Loucy (cell line): ENCODE measurements around the gene HYAL3.
A peak's percentile ranks its signal among the peaks of the same experiment; 100 is the strongest.

Experiments
- H2AFZ ChIP-seq: fragments of 200-600 bp; sonication (generic); 2 replicates; pipeline ENCODE4 v1.6.0; 2016; ENCODE audit warnings: antibody characterized with exemption, mild to moderate bottlenecking, low read length, moderate library complexity
- H3F3A ChIP-seq: fragments of 200-600 bp; 2 replicates; pipeline ENCODE4 v1.6.0; 2016; ENCODE audit warnings: antibody characterized with exemption, low read depth, mild to moderate bottlenecking
- H3K27me3 ChIP-seq: fragments of 200-600 bp; sonication (generic); 2 replicates; pipeline ENCODE4 v1.6.1; 2014; ENCODE audit warnings: low read length, mild to moderate bottlenecking; ENCODE audit not compliant: insufficient read depth, poor library complexity, severe bottlenecking
- H3K36me3 ChIP-seq: fragments of 200-600 bp; sonication (generic); 2 replicates; pipeline ENCODE4 v1.6.1; 2016; ENCODE audit warnings: low read length; ENCODE audit not compliant: insufficient read depth
- H3K4me1 ChIP-seq: fragments of 200-600 bp; sonication (generic); 2 replicates; pipeline ENCODE4 v1.5.1; 2014; ENCODE audit warnings: low read length, mild to moderate bottlenecking; ENCODE audit not compliant: insufficient read depth, poor library complexity, severe bottlenecking
- H3K4me2 ChIP-seq: fragments of 200-600 bp; sonication (generic); 2 replicates; pipeline ENCODE4 v1.6.0; 2014; ENCODE audit warnings: antibody characterized with exemption, low read length, low read depth, mild to moderate bottlenecking; ENCODE audit not compliant: poor library complexity, severe bottlenecking
- H3K4me3 ChIP-seq: fragments of 200-600 bp; sonication (generic); 2 replicates; pipeline ENCODE4 v1.5.1; 2014; ENCODE audit warnings: low read length, mild to moderate bottlenecking, mixed read lengths; ENCODE audit not compliant: poor library complexity, severe bottlenecking
- H3K79me2 ChIP-seq: fragments of 200-600 bp; sonication (generic); 2 replicates; pipeline ENCODE4 v1.6.1; 2014; ENCODE audit warnings: low read length; ENCODE audit not compliant: insufficient read depth
- H3K9ac ChIP-seq: fragments of 200-600 bp; sonication (generic); 2 replicates; pipeline ENCODE4 v1.6.0; 2014; ENCODE audit warnings: mild to moderate bottlenecking, low read depth, low read length, moderate library complexity; ENCODE audit not compliant: poor library complexity, severe bottlenecking
- H3K9me2 ChIP-seq: fragments of 200-600 bp; sonication (generic); replicated peaks from 2 replicates; pipeline ENCODE4 v1.6.1; 2016; ENCODE audit warnings: low read depth, low read length, mixed read lengths
- H3K9me3 ChIP-seq: fragments of 200-600 bp; sonication (generic); 2 replicates; pipeline ENCODE4 v1.6.1; 2014; ENCODE audit warnings: mild to moderate bottlenecking, antibody characterized with exemption, low read length, low read depth; ENCODE audit not compliant: insufficient read depth
- H4K20me1 ChIP-seq: fragments of 200-600 bp; sonication (generic); 2 replicates; pipeline ENCODE4 v1.6.0; 2014; ENCODE audit warnings: antibody characterized with exemption, low read length, mild to moderate bottlenecking; ENCODE audit not compliant: insufficient read depth, poor library complexity, severe bottlenecking
- CTCF ChIP-seq: fragments of 200-600 bp; sonication (generic); conservative IDR thresholded peaks from 2 replicates; pipeline ENCODE4 v1.5.1; 2014; ENCODE audit warnings: mild to moderate bottlenecking, antibody characterized with exemption, low read length
- EZH2phosphoT487 ChIP-seq: fragments of 200-600 bp; IDR thresholded peaks from 2 replicates; pipeline ENCODE4 v1.6.1; 2018; ENCODE audit warnings: antibody characterized with exemption, mild to moderate bottlenecking, moderate library complexity, borderline replicate concordance

The HYAL3 gene

DNA sequence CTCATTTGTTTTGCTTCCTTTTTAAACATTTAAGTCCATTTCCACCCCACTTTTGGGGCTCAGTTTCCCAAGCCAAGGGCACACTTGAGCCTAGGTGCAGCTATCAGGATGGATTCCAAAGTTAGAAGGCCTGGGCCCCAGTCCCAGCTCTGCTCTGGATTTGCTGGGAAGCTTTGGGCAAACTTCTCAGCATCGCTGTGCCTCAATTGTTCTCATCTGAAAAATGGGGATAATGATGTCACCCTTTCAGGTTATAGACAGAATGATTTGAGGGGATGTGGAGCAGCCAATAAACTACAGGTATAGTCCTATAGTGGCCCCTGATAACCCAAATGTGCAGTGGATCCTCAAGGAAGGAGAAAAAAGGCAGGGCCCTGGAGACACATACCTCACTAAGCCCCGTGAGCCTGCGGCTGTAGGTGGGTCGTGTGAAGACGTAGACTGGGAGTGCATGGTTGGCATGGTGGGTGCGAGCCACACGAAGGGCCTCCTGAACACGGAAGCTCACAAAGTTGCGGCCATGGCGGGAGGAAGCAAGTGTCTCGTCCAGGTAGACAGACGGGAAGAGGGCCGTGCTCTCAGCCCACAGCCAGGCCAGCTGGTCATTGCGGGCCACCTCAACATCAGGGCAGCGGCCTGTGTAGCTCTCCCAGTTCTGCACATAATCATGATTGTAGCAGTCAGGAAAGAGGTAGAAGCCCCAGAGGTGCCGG lies 20.1 kb upstream of the HYAL3 start:
- Histone ChIP-seq H4K20me1 (peaks cover 15% of the 10 kb centered on the region), H3K9me3 (no peaks in the 10 kb centered on the region), H3K4me3 (no peak overlapping the region), H3K4me2 (peak overlapping the region; percentile 95), H3F3A (no peaks in the 10 kb centered on the region), H3K9ac (peak overlapping the region; percentile 38), H3K27me3 (no peaks in the 10 kb centered on the region), H3K9me2 (no peaks in the 10 kb centered on the region), H3K4me1 (peaks cover 38% of the 10 kb centered on the region), H3K36me3 (no peaks in the 10 kb centered on the region), H3K79me2 (peaks cover 29% of the 10 kb centered on the region), H2AFZ (no peak overlapping the region)
- TF ChIP-seq EZH2phosphoT487 (no peak), CTCF (no peak)

DNA sequence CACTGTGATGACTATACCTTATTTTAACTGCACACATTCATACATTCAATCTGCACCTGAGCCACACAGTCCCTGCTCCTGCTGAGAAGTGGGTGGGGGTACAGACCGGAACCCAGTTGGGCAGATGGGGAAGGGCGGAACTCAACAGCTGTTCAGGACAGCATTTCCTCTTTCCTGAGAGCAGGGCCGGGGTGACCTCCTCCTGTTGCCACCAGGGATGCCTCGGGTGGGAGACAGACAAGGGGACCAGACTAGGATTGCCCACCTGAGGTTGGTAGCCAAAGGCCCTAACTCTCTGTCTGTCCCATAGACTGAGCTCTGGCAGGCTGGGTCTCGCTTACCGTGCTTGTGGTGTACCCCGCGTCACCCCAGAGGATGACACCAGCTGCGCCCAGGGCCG lies 19.4 kb upstream of the HYAL3 start:
- Histone ChIP-seq H3K79me2 (peaks cover 29% of the 10 kb centered on the region), H3K4me1 (peaks cover 37% of the 10 kb centered on the region), H3K4me2 (peak overlapping the region; percentile 95), H3K4me3 (no peak overlapping the region), H3K9me2 (no peaks in the 10 kb centered on the region), H3K27me3 (no peaks in the 10 kb centered on the region), H3K9ac (peak overlapping the region; percentile 38), H3F3A (no peaks in the 10 kb centered on the region), H3K36me3 (no peaks in the 10 kb centered on the region), H3K9me3 (no peaks in the 10 kb centered on the region), H4K20me1 (peaks cover 15% of the 10 kb centered on the region), H2AFZ (no peak overlapping the region)
- TF ChIP-seq CTCF (no peak), EZH2phosphoT487 (no peak)

GRCh38 chr3:50318163-50318562 lies 19.0 kb upstream of the HYAL3 start:
- Histone ChIP-seq H2AFZ (no peak overlapping the region), H4K20me1 (peaks cover 15% of the 10 kb centered on the region), H3K4me3 (no peak overlapping the region), H3K79me2 (peaks cover 29% of the 10 kb centered on the region), H3K27me3 (no peaks in the 10 kb centered on the region), H3F3A (no peaks in the 10 kb centered on the region), H3K9me3 (no peaks in the 10 kb centered on the region), H3K9me2 (no peaks in the 10 kb centered on the region), H3K36me3 (no peaks in the 10 kb centered on the region), H3K4me1 (peaks cover 37% of the 10 kb centered on the region), H3K9ac (no peak overlapping the region), H3K4me2 (peak overlapping the region; percentile 95)
- TF ChIP-seq EZH2phosphoT487 = no peak
- no peak for TF ChIP-seq CTCF
